ENCODE results near the gene EMILIN3.
A peak's percentile ranks its signal among the peaks of the same experiment; 100 is the strongest.
"Not testable (repeated sequence)": the region's sequence is repeated elsewhere in the genome, so short reads cannot be mapped to it uniquely, and the experiment has no call there.

EMILIN3 gene

GRCh38 chr20:41318271-41318649 lies 48.4 kb downstream of the EMILIN3 start:
- no peak for DNase-seq (ENCODE audit: low read depth in 3 of 3)

GRCh38 chr20:41317546-41318270 lies 48.9 kb downstream of the EMILIN3 start, which contains the start of gene ZHX3:
ZHX3 (minus strand) TSS chr20:41317731; CDS start chr20:41204916, 112,815 bp downstream.
- DNase-seq (ENCODE audit: low read depth in 3 of 3): peak; percentile 88 to 98 (median 93)

GRCh38 chr20:41316602-41317545 lies 49.7 kb downstream of the EMILIN3 start:
- peak; percentile 46 to 77 (median 60) for DNase-seq (ENCODE audit: low read depth in 3 of 3)

- no peak for DNase-seq (ENCODE audit: low read depth in 3 of 3)
Measured at GRCh38 chr20:41316051-41316450, 50.6 kb downstream of the EMILIN3 start.

GRCh38 chr20:41314386-41314785 lies 52.2 kb downstream of the EMILIN3 start:
- no peak for DNase-seq (ENCODE audit: low read depth in 3 of 3)

GRCh38 chr20:41312009-41312408 lies 54.6 kb downstream of the EMILIN3 start:
- DNase-seq (ENCODE audit: low read depth in 3 of 3): not testable (repeated sequence)
